HG02610 (cell line): ENCODE data around the gene CDC5L.

Source experiments
- ATAC-seq: cut with Tn5 transposase; IDR thresholded peaks from one replicate; pipeline ENCODE4 v1.9.1; 2021; ENCODE audit warnings: mild to moderate bottlenecking, moderate library complexity; ENCODE audit not compliant: unreplicated experiment

Gene CDC5L

DNA sequence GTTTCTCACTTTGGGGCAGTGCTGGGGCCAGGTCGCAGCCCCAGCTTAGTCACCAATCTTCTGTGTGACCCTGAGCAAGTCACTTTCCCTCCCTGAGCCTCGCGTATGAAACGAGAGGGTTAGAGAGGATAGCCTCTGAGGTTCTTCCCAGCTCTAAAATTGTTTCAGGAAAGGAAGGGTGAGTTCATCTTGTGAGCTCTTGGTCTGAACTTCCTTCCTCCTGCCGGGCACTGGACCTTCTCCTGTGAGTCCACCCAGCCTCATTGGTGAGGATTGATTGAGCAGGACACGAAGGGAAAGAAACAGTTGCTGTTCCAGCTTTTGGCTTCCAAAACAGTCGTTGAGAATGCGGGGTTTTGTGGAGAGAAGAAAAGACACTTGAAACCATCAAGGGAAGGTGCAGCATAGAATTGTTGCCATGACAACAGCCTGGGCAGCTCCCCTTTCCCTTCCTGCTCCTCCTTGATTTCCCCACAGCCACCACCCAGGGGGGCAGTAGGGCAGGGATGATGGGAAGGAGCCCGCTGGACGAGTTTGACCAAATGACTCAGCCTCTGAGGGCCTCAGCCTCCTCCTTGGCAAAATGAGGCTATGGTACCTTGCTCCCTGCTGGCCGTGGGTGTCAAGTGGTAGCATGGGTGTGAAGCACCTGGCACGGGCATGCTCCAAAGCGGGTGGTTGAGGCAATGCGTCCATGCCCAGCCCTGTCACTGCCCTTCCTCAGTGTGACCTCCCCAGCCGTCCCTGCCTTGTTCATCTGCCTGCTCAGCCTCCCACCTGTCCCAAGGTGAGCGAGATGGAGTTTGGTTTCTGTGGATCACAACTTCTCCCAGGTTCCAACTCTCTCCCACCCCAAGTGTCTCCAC is 107.8 kb downstream of the CDC5L start:
- ATAC-seq, result no peak

- no peak for ATAC-seq
Measured at GRCh38 chr6:44496665-44497369, 109.3 kb downstream of the CDC5L start.

DNA sequence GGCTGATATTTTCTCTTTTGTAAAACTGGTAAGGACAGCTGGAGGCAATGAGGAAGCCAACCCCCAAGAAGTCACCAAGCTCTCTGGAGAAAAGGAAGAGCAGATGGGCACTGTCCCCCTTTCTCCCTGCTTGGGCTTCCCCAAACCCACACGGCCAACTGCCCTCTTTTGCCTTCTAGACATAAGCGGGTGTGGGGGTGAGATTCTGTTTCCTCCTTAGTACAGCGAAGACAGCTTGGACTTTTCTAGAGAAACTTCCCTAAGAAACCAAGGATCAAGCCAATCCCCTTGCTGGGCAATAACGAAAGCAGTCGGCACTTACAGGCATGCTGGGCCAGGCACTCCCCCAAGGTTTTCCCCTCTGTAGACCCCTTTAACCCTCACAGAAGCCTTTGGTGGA is 110.3 kb downstream of the CDC5L start:
- no peak for ATAC-seq

GRCh38 chr6:44498436-44498835 is 110.9 kb downstream of the CDC5L start:
- no peak for ATAC-seq

GRCh38 chr6:44499609-44500008 is 112.1 kb downstream of the CDC5L start:
- no peak for ATAC-seq
